Stimulated activated CD4-positive, alpha-beta T cell treated with anti-CD3 and anti-CD28 coated beads, Interleukin-1b, Interleukin-23, amount 100 ng/mL, for 1 hour (primary cell): Measurements from ENCODE around the gene DAPK1.

Experiments used
- DNase-seq, 2 donors: peaks; one replicate each; pipeline ENCODE4 v3.0.0-alpha.2; 2020; ENCODE audit warnings: low read depth in 2 of 2

DAPK1 gene

DNA sequence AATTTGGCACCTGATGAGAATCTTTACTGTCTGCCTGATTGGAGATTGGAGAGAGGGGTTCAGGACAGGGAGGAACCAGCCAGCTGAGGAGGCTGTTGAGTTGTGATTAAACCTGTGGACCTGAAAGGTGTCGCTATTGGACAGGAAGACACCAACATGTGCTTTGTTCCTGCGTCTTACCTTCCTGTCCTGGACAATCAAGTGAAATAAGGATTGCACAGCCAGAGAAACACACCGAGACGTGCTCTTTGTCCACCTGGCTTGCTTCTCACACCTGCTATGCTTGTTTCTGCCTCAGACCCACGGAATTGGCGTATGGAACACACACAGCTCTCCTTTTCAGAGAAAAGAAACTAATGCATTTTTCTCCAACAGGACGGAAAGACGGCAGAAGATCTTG, 170.6 kb downstream of the DAPK1 start:
- DNase-seq, result no peak

DNA sequence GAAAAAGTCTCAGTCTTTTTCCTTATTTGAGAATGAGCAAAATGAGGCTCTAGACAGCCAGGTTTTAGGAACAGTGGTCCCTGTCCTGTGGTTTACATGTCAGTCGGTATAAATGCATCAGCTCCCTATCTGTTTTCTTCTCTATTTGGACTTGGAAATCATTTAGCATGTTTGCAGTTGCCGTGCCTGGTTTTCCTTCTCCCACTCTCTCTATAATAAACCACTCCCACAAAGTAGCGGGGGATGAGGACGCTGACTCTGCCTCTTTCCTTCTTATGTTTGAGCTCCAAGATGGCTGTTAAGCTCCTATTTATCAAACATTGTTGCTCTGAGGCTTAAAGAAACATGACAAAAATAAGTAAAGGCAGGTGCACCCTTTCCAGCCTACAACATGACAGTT, 171.1 kb downstream of the DAPK1 start:
- DNase-seq, result no peak

DNA sequence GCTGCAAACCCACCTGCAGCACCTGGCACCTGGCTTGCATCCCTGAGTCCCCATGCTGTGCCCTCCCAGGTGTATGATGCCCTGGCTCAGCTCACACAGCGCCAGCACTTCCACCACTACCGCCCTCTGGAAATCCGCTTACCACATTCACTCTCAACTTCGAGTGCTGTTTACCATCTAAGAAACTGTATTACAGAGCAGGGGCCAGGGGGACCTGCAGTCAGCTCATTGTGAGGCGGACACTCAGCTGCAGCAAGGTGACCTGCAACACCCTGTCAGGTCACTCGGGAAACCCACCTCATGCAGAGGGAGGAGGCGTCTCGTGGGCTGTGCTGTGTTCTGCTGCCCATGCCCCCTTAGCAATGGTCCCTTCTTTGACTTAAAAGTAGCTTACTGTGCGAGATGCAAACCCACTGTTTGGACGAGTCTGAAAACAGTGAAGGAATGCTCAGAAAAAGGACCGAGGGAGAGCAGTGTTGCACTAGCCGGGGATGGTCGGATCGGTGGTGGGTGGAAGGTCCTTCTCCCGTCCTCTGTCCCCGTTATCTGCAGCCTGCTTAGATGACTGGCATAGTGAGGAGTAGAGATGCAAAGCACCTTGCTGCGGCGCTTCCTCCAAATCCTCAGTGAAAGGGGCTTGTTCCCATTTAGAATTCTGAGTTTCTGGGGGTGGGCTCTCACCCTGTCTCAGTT, 173.1 kb downstream of the DAPK1 start:
- no peak for DNase-seq

DNA sequence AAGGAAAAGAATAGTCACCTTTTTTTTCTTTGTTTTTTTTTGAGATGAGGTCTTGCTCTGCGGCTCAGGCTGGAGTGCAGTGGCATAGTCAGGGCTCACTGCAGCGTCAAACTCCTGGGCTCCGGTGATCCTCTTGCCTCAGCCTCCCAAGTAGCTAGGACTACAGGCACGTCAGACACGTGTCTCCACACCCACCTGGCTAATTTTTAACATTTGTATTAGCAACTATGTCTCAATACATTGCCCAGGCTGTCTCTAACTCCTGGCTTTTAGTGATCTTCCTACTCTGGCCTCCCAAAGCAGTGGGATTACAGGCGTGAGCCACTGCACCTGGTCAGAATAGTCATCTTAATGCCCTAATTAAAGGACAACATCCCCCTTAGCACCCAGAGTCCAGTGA, 173.8 kb downstream of the DAPK1 start:
- no peak for DNase-seq

DNA sequence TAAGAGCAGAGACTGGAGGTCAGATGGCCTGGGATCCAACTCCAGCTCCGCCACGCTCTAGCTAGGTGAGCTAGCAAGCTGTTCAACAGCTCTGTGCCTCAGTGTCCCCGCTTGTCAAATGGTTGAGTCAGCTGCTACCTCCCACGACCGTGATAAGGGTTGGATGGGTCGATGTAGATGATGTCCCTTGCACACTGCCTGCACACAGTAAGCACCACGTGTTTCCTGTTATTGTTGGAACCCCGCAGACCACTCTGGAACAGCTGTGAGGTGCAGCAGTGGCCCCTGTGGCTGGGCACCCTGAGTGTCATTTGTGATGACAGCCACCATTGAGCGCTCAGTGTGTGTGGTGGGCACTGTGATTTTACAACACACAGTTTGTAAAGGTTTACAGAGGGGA, 174.3 kb downstream of the DAPK1 start:
- DNase-seq, result no peak

DNA sequence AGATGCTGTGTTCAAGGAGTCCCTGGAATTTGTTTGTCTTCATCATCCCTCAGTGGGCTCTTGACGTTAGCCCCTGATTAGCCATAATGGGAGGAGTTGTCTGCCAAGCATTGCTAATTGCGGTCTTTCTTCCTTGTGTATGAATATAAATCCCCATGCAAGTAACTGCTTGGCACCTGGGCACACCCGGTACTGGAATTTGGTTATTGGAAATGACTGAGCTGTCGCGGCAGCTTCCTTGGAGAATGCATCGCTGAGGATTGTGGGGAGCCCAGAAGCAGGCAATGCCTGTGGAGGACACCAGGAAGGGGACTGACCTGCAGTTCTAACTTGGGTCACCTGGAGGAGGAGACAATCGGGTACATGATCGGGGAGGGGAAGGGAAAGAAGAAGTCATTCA, 174.9 kb downstream of the DAPK1 start:
- DNase-seq, result no peak

- DNase-seq, result no peak
Observed at GRCh38 chr9:87673446-87674120, 175.9 kb downstream of the DAPK1 start.

- DNase-seq, result no peak
Observed at GRCh38 chr9:87674565-87675299, 177.1 kb downstream of the DAPK1 start.

DNA sequence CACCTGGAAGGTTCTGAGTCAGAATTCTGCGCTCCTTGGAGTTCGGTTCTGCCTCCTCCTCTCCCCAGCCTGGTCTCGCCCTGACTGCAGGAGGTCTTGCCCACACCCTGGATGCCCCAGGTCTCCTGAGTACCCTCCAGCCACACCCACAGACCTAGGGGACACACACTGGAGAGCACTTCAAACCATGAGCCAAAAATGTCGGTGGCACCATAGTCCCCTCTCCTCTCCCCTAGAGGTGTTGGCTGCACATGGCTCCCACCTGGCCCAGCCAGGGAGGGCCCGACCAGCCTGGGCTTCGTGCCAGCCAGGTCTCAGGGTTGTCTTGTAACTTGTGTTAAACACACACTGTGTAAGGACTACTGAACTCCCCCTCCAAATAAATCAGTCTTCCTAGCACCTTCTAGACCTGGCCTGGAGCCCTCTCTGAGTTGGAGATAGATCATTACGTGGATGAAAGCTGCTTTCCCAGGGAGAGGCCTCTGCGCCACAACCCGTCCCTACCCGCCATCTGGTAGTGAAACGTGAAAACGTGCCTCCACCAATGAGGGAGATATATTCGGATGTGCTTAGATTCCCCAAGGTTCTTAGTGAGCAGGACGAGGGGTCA, 178.3 kb downstream of the DAPK1 start:
- DNase-seq, result no peak

GRCh38 chr9:87676976-87677775, 179.5 kb downstream of the DAPK1 start:
- no peak for DNase-seq

DNA sequence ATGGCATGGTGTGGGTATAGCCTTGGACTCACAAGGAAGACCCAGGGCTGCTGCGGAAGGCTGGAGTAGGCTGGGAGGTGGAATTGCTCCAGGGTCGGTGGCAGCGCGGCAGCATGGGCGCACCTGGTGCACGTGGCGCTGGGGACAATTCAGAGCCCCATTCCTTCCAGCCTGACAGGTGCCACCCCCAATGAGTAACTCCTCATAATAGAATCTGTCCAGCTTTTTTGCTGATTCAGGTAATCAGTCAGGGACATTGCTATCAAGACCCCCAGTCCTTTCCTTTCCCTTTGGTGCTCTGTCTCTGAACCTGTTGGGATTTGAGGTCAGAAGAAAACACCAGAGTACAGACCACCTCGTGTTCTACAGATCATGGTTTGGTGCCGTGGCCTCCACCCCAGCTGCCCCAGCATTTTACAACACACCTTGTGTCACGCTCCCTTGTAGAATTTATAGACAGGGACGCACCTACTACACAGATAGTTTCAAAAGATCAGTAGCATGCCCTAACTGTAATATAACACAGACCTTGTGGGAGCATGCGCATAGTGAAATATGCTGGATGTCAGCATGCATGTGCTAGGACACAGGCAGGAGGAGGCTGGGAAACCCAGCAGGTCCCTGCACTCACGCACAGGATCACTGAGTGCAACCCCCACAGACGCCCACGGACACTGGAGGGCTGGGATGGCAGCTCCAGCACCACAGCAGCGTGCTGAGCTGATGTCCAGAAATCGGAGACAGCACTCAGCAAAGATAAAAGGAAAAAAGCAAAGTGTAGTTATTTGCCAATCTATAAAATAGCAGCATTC, 180.3 kb downstream of the DAPK1 start:
- no peak for DNase-seq

DNA sequence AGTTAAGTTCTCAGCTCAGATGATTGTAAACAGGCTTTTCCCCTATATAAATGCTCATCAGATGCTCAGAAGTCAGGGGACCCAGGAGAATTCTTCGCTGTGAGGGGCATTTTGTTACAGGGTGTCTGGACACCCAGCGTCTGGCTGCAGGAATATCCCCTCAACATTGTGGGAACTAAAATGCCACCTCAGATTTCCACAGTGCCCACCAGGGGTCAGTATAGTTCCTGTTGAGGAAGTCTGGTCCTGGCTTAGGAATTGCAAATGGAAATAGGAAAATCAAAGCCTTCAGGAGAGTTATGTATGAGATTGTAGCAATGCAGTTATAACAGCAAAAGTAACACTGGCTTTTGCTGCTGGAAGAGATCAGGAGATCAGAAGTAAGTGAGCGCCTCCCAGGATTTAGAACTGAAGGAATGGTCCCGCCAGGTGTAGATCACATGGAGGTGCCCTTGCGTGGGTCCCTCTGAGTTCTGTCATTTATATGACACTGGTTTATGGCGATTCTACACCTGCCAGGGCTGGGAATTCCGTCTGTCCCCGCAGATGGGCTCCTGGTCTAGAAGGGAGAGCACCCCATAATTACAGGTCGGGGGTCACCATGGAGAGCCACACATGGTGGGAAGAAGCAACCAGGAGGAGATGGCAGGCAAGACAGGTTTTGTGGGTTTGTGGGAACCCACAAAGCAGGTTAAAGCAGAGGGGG, 181.1 kb downstream of the DAPK1 start:
- DNase-seq, result peak in 1 of 2 donors; percentile 12

- DNase-seq, result no peak
Observed at GRCh38 chr9:87681271-87682061, 183.8 kb downstream of the DAPK1 start.

DNA sequence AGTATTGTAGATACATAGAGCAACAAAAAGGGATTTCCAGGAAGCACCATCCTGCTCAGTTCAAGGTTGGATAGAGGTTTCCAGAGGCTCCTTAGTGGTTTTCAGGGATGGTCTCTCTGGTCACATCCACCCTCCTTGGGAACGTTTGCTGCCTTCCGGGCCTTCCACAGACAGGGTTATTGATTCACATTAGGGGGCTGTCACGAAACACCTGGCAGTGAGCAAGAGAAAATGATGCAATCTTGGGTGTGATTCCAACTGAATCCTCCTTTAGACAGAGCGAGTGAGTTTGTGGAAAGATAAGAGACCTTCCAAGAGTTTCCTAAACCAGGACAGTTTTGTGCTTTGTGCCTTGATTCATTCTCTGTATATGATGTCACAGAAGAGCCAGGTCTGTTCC, 184.4 kb downstream of the DAPK1 start:
- DNase-seq, result no peak

DNA sequence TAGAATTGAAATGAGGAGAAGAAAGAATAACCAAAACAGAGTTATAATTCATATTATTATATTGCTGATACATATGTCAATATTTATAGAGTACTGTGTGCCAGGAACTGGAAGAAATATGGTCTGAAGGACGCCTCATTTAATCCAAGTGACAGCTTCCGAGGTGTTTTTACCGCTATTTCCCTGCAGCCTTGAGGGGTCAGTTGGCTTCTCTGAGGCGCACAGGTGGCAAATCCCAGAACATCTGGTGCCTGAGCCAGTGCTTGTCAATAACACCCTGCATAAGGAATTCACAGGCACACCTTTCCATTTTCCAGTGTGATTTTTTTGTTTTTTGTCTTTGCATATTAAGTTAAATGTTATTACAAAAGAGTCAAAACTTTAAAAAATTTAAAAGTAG, 185.0 kb downstream of the DAPK1 start:
- no peak for DNase-seq

DNA sequence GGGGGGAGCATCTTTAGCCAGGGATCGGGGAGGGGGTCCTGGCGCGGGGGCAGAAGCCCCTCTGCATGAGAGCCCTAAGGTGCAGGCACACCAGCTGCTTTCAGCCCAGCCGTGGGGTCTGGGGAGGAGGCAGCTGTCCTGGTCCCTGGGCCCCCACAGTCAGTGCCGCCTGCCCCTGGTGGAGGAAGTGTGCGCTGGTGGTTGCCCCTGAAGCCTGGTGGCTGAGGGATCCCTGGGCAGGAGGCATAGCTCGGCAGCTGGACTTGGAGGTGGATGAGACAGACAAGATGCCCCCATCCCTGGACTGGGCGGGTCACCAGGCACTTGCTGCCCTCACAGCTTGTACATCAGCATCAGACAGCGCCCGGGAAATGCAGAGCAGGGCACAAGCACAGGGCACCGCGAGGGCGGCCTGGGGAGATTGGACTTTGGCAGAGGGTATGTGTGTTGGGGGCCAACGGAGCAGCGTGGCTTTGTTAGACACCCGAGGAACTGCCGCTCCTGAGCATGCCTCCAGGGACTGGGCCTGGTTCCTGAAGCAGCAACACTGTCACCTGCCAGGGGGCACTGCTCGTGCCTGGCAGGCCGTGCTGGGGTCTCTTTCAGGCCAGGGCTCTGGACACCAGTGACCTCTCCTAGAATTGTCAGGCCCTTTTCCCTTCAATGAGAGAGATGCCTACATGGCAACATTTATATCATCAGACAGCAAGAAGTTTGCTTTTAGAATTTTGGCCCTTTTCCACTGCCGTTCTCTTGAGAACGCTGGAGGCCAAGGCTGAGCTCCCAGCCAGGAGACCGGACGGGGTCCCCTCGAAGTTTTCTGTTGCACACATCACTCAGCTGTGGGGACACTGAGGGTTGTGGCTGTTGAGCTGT, 186.3 kb downstream of the DAPK1 start:
- DNase-seq, result no peak

DNA sequence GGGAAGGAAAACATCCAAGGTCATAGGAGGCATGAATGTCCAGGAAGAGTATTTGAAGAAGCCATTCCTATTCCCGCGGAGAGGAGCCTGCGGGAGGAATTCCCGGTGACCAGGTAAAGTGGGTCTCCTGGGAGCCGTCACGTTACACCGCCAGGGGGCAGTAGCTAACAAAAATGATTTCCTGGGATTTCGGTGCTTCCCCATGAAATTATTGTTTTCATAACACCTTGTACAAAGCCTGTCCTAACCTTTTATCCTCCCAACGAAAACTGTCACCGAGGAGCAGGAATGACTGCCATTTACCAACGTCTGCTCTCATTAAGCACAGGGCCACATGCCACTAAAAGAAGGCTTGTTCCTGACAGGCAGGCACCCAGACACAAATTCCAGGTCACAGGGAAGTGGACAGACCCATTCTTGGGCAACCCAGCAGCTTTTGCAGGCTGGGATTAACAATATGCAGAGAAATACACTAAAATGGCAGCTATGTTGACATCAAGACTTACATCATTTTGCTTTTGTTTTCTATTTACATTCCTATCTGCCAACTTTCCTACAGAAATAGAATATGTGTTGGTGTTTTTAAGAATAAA, 187.1 kb downstream of the DAPK1 start:
- DNase-seq, result no peak

DNA sequence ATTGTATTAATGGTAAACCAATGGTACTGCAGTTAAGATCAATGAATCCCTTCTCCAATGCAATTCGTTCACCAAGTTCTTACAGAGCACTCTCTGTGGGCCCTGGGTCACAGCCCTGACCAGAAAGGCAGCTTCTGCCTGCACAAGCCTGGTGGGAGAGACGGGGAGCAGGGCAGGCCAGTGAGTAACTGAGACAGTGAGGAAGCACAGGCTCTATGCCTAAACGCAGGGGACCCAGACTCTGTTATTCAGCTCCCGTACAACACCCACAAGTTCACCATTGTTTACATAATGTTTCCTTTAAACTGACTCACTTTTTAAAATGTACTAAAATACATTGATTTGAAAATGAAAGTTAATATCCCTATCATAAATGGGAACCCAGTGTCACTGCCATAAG, 187.8 kb downstream of the DAPK1 start:
- DNase-seq, result no peak
